K562 (cell line): ENCODE measurements around the gene PCNX4. TPM values are rescaled to one million over a fixed set of nuclear protein-coding genes. Genes with fewer than 3 reads are reported as not detected.

ENCODE experiments used
- ATAC-seq: fragments of 200-7000 bp; cut with Tn5 transposase; 3 replicates; pipeline ENCODE4 v1.9.1; 2020; ENCODE audit warnings: moderate library complexity
- BruUV-seq: library from RNA; stranded (reverse); fragments of 400-500 nt; replicated peaks from 2 replicates; lab custom pipeline; 2021; lab: Mats Ljungman, UMichigan
- CTCF ChIA-PET: fragments of 300-600 bp; formaldehyde crosslinking; extraction: SDS; loops from one replicate; lab custom pipeline; 2021; ENCODE audit warnings: low intra/inter-chr PET ratio; lab: Yijun Ruan, JAX
- POLR2A ChIA-PET: fragments of 300-600, 350-650 bp; sonication (Branson Sonifier 250); formaldehyde crosslinking; extraction: SDS; loops from one replicate; lab custom pipeline; 2021; ENCODE audit warnings: antibody characterized with exemption, inconsistent platforms; lab: Yijun Ruan, JAX
- DNase-seq, 4 experiments: peaks; one replicate each; pipeline versions ENCODE4 v3.0.0 to v3.0.0-alpha.2; 2011 to 2018; ENCODE audit warnings: low spot score in 3 of 4, mixed read lengths in 3 of 4; ENCODE audit errors: extremely low read depth in 1 of 4
- FAIRE-seq: peaks from 2 replicates; lab custom pipeline; 2011; peaks lifted over from hg19 to GRCh38; lab: Jason Lieb, UNC
- H2AFZ ChIP-seq: 2 replicates; pipeline ENCODE4 v1.6.0; 2011; ENCODE audit warnings: low read depth, low read length, control low read depth, inconsistent platforms
- H3K27ac ChIP-seq: fragments of 200-600 bp; 3 replicates; pipeline ENCODE4 v1.8.0; 2011; ENCODE audit warnings: low read depth, mild to moderate bottlenecking, control low read depth, inconsistent platforms, low read length, moderate library complexity, mixed read lengths; ENCODE audit errors: extremely low read depth
- H3K27me3 ChIP-seq, 2 experiments: fragments of 300-600 bp in 1 of 2; 2 replicates in 1 of 2; 3 replicates in 1 of 2; pipeline versions ENCODE4 v1.6.0 to v1.8.0; 2011; ENCODE audit warnings: inconsistent platforms in 2 of 2, low read length in 2 of 2, mild to moderate bottlenecking in 1 of 2, mixed read lengths in 1 of 2, moderate library complexity in 1 of 2; ENCODE audit not compliant: control insufficient read depth in 2 of 2, insufficient read depth in 2 of 2
- H3K36me3 ChIP-seq: fragments of 300-600 bp; 3 replicates; pipeline ENCODE4 v1.8.0; 2011; ENCODE audit warnings: mild to moderate bottlenecking, low read length, inconsistent platforms; ENCODE audit not compliant: control insufficient read depth, insufficient read depth
- H3K4me1 ChIP-seq, 2 experiments: fragments of 200-600 bp in 1 of 2; replicated peaks in 1 of 2; 2 replicates in 1 of 2; 3 replicates in 1 of 2; pipeline versions ENCODE4 v1.5.1 to v1.8.0; 2011; ENCODE audit warnings: inconsistent platforms in 2 of 2, low read length in 2 of 2, mild to moderate bottlenecking in 1 of 2, mixed read lengths in 1 of 2, moderate library complexity in 1 of 2; ENCODE audit not compliant: control insufficient read depth in 2 of 2, insufficient read depth in 2 of 2
- H3K4me2 ChIP-seq: 2 replicates; pipeline ENCODE4 v1.6.1; 2011; ENCODE audit warnings: low read length, control low read depth, inconsistent platforms, mixed read lengths; ENCODE audit not compliant: insufficient read depth
- H3K4me3 ChIP-seq: fragments of 200-600 bp; sonication (generic), shearing (Covaris generic); 2 replicates; pipeline ENCODE4 v1.5.1; 2016; ENCODE audit warnings: control low read depth, inconsistent platforms
- H3K79me2 ChIP-seq: fragments of 200-600 bp; 3 replicates; pipeline ENCODE4 v1.8.0; 2011; ENCODE audit warnings: low read length, inconsistent platforms; ENCODE audit not compliant: control insufficient read depth, insufficient read depth
- H3K9ac ChIP-seq, 2 experiments: 2 replicates each; pipeline versions ENCODE4 v1.6.0 to v1.6.1; 2011; ENCODE audit warnings: low read depth in 2 of 2, low read length in 2 of 2, control low read depth in 1 of 2, inconsistent platforms in 1 of 2, mild to moderate bottlenecking in 1 of 2, mixed read lengths in 1 of 2; ENCODE audit not compliant: insufficient read depth in 1 of 2
- H3K9me1 ChIP-seq: one replicate; pipeline ENCODE4 v1.6.0; 2011; ENCODE audit warnings: inconsistent platforms, mild to moderate bottlenecking, low read length, moderate library complexity; ENCODE audit not compliant: control insufficient read depth, insufficient read depth
- H3K9me3 ChIP-seq: replicated peaks from 2 replicates; pipeline ENCODE4 v1.5.1; 2011; ENCODE audit warnings: low read depth, low read length, inconsistent platforms; ENCODE audit not compliant: control insufficient read depth, insufficient read depth
- H4K20me1 ChIP-seq: replicated peaks from 2 replicates; pipeline ENCODE4 v1.6.1; 2011; ENCODE audit warnings: low read length, inconsistent platforms, mixed read lengths; ENCODE audit not compliant: control insufficient read depth, insufficient read depth
- AFF1 ChIP-seq, 2 experiments: fragments of 450-650 bp; IDR thresholded peaks; 2 replicates each; pipeline ENCODE4 v1.6.1; 2018; ENCODE audit warnings: mild to moderate bottlenecking in 2 of 2, low read depth in 1 of 2; ENCODE audit not compliant: partially characterized antibody in 2 of 2
- ARID1B ChIP-seq: fragments of 450-650 bp; IDR thresholded peaks from 2 replicates; pipeline ENCODE4 v1.6.1; 2016; ENCODE audit warnings: antibody characterized with exemption, mild to moderate bottlenecking, inconsistent platforms
- ARID3A ChIP-seq: IDR thresholded peaks from 2 replicates; pipeline ENCODE4 v1.6.1; 2012; ENCODE audit warnings: low read depth, low read length, improper control_type of control experiment, borderline replicate concordance
- CEBPB ChIP-seq: fragments of 450-650 bp; IDR thresholded peaks from 2 replicates; pipeline ENCODE4 v1.6.1; 2016; ENCODE audit warnings: missing genetic modification characterization, missing compliant biosample characterization
- DDX20 ChIP-seq: fragments of 450-650 bp; IDR thresholded peaks from 2 replicates; pipeline ENCODE4 v1.6.1; 2016; ENCODE audit warnings: missing genetic modification characterization, low read depth, mild to moderate bottlenecking, missing compliant biosample characterization, moderate library complexity
- FOSL1 ChIP-seq: fragments of 200-800 bp; sonication (Bioruptor generic); conservative IDR thresholded peaks from 2 replicates; pipeline ENCODE4 v1.6.1; 2016; ENCODE audit warnings: missing genetic modification characterization, missing compliant biosample characterization
- GABPA ChIP-seq: fragments of 200-800 bp; sonication (Bioruptor generic); conservative IDR thresholded peaks from 2 replicates; pipeline ENCODE4 v1.6.1; 2016; ENCODE audit warnings: low read depth, missing genetic modification characterization, missing compliant biosample characterization
- NFIC ChIP-seq: fragments of 450-650 bp; IDR thresholded peaks from 2 replicates; pipeline ENCODE4 v1.6.1; 2017; ENCODE audit warnings: mild to moderate bottlenecking, inconsistent platforms
- TAF9B ChIP-seq: fragments of 450-650 bp; IDR thresholded peaks from 2 replicates; pipeline ENCODE4 v1.6.1; 2018; ENCODE audit warnings: mild to moderate bottlenecking; ENCODE audit not compliant: partially characterized antibody
- TBL1XR1 ChIP-seq, 2 experiments: IDR thresholded peaks; 2 replicates each; pipeline ENCODE4 v1.6.1; 2012; ENCODE audit warnings: improper control_type of control experiment in 2 of 2, low read length in 2 of 2, mild to moderate bottlenecking in 1 of 2
- TFAP4 ChIP-seq: sonication (generic); formaldehyde crosslinking; IDR thresholded peaks from 2 replicates; pipeline ENCODE4 v1.8.0; 2022; ENCODE audit warnings: missing genetic modification reagents, mild to moderate bottlenecking, moderate library complexity, borderline replicate concordance
- ZNF134 ChIP-seq: fragments of 250-450 bp; sonication (Bioruptor Pico); conservative IDR thresholded peaks from 2 replicates; pipeline ENCODE4 v1.4.0; 2020
- ZNF146 ChIP-seq: IDR thresholded peaks from one replicate; pipeline ENCODE4 v1.6.1; 2018; ENCODE audit warnings: missing compliant biosample characterization; ENCODE audit not compliant: unreplicated experiment
- ZNF3 ChIP-seq: fragments of 250-450 bp; sonication (Bioruptor Pico); IDR thresholded peaks from 2 replicates; pipeline ENCODE4 v1.5.0; 2021; ENCODE audit warnings: mild to moderate bottlenecking, moderate library complexity
- ZNF76 ChIP-seq: fragments of 250-450 bp; sonication (Bioruptor Pico); IDR thresholded peaks from 2 replicates; pipeline ENCODE4 v1.4.0; 2020; ENCODE audit warnings: mild to moderate bottlenecking, moderate library complexity, borderline replicate concordance
- WGBS: fragments of 100-300 bp; shearing (Covaris generic); methylation state at CpG from one replicate; pipeline ENCODE4 v1.1.6; 2016; ENCODE audit warnings: low coverage, mixed read lengths; ENCODE audit not compliant: insufficient coverage; ENCODE audit errors: missing lambda C conversion rate; 5-methylcytosine and 5-hydroxymethylcytosine counted together
- in situ Hi-C: fragments of 300-500 bp; cut with MboI; formaldehyde crosslinking; loops from 4 replicates; pipeline ENCODE4 v1.15.0; 2018; ENCODE audit warnings: inconsistent platforms, mixed read lengths
- intact Hi-C: fragments of 100-400 bp; cut with micrococcal nuclease; formaldehyde crosslinking; loops from 2 replicates; pipeline ENCODE4 v1.14.2; 2022
- polyA plus RNA-seq, 8 experiments: library from polyadenylated mRNA; depleted of rRNA in 4 of 8; stranded (reverse) in 5 of 8; unstranded in 3 of 8; fragments of >200 nt; fragmentation: Nextera tagmentation in 2 of 8; fragmentation: Illumina TruSeq in 1 of 8; extraction: Ambion mirVana in 2 of 8; extraction: Trizol in 1 of 8; gene quantifications; 2 replicates each; pipeline versions ENCODE4 v1.2.1 to v1.2.3, GENCODE V29; 2011 to 2014; ENCODE audit warnings: inconsistent platforms in 1 of 8, missing spikeins in 1 of 8
- total RNA-seq, 7 experiments: library from RNA; depleted of rRNA in 6 of 7; stranded (reverse); fragments of >200 nt in 6 of 7; fragmentation: Illumina TruSeq in 2 of 7; extraction: Trizol in 2 of 7; gene quantifications; 2 replicates each; pipeline versions ENCODE4 v1.2.1 to v1.2.3, GENCODE V29; 2011 to 2021; ENCODE audit warnings: low replicate concordance in 1 of 7

The PCNX4 gene
- total and polyA plus RNA-seq, 9 of the 15 experiments (the other 6 are each of a cell fraction or from before 2014, with no cell fraction given), result 10.0 to 41.2 (median 22.4) TPM

GRCh38 chr14:60206249-60206670 lies 114.5 kb downstream of the PCNX4 start:
- H3K9me3 ChIP-seq, result no peaks in the 10 kb centered on the region
- no TSS peak for BruUV-seq
- H3K4me1 ChIP-seq, result no peaks in the 10 kb centered on the region
- FAIRE-seq, result no peak
- WGBS, result 19% methylated on average over 7 of the region's 7 CpGs
- H3K27ac ChIP-seq, result no peak overlapping the region
- no peaks in the 10 kb centered on the region for H4K20me1 ChIP-seq
- CTCF ChIA-PET, result interaction anchor here (0.7 kb wide), 1 partner anchor 351 kb away, joined by 3 read pairs; no protein-coding TSS in a partner anchor
- H3K9me1 ChIP-seq, result no peaks in the 10 kb centered on the region
- H3K4me2 ChIP-seq, result no peak overlapping the region
- 0 out of 2 replicates have a peak overlapping the region, but pooled peaks have one; percentile 40 for H2AFZ ChIP-seq
- H3K4me3 ChIP-seq, result no peak overlapping the region
- no peak for DNase-seq
- H3K79me2 ChIP-seq, result no peaks in the 10 kb centered on the region
- no peaks in the 10 kb centered on the region for H3K36me3 ChIP-seq
- POLR2A ChIA-PET, result no interaction called here
- ATAC-seq, result no peak; the same call in 2 of the 3 replicates
- H3K9ac ChIP-seq, result no peak overlapping the region
- intact Hi-C loops (no loop called here), in situ Hi-C loops (loop anchor here (10.0 kb wide), 1 partner anchor 129 kb away; no protein-coding TSS in a partner anchor)
- H3K27me3 ChIP-seq, result no peaks in the 10 kb centered on the region
- TF ChIP-seq ZNF76 (CRISPR knock-in tag), result no peak
- no peak for TF ChIP-seq CEBPB (tag)
- no peak for TF ChIP-seq TAF9B
- no peak for TF ChIP-seq TFAP4 (CRISPR knock-in tag)
- TF ChIP-seq ZNF3 (CRISPR knock-in tag), result no peak
- no peak for TF ChIP-seq AFF1 (IDR thresholded peaks at IDR 0.05; ENCODE audit: low read depth in 1 of 2, partially characterized antibody in 2 of 2)
- TF ChIP-seq ARID3A, result no peak
- no peak for TF ChIP-seq GABPA
- no peak for TF ChIP-seq DDX20 (tag)
- TF ChIP-seq ZNF146 (CRISPR knock-in tag), result no peak
- TF ChIP-seq FOSL1 (tag), result no peak
- TF ChIP-seq ZNF134 (CRISPR knock-in tag), result no peak
- TF ChIP-seq ARID1B, result no peak
- no peak for TF ChIP-seq TBL1XR1 (IDR thresholded peaks at IDR 0.05; ENCODE audit: low read length in 2 of 2)
- TF ChIP-seq NFIC, result no peak
